ENCODE measurements around the gene BEGAIN.

DNA sequence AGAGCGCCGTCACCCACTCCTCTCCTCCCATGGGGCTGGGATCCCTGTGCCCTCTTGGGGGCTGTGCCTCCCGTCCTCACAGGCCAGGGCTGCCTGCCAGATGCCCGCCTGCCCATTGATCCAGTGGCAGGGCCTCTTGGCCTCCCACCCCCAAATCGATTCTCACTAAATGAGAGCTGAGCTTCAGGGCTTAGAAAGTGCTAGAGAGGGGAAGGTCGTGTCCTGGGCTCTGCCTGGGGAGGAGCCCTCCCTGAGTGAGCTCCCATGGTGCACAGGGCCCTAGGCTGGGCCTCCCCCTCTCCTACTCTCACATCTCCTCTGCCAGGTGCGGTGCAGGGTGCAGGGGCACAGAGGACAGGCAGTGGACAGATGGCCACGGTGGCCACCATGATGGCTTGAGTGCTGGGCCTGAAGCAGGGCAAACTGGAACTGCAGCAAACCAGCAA lies 9.2 kb downstream of the BEGAIN start:
- no peak for TF ChIP-seq POLR2AphosphoS5 (IDR thresholded peaks at IDR 0.05)
- TF ChIP-seq, protein P1, sequence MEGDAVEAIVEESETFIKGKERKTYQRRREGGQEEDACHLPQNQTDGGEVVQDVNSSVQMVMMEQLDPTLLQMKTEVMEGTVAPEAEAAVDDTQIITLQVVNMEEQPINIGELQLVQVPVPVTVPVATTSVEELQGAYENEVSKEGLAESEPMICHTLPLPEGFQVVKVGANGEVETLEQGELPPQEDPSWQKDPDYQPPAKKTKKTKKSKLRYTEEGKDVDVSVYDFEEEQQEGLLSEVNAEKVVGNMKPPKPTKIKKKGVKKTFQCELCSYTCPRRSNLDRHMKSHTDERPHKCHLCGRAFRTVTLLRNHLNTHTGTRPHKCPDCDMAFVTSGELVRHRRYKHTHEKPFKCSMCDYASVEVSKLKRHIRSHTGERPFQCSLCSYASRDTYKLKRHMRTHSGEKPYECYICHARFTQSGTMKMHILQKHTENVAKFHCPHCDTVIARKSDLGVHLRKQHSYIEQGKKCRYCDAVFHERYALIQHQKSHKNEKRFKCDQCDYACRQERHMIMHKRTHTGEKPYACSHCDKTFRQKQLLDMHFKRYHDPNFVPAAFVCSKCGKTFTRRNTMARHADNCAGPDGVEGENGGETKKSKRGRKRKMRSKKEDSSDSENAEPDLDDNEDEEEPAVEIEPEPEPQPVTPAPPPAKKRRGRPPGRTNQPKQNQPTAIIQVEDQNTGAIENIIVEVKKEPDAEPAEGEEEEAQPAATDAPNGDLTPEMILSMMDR (IDR thresholded peaks at IDR 0.05), result no peak
- no peak for TF ChIP-seq POLR2A (IDR thresholded peaks at IDR 0.05)
